ENCODE data around the gene VPS13D.
"Not testable (repeated sequence)": the region's sequence is repeated elsewhere in the genome, so short reads cannot be mapped to it uniquely, and the experiment has no call there.

Gene VPS13D

GRCh38 chr1:12506281-12507280 is 276.8 kb downstream of the VPS13D start:
- DNase-seq (ENCODE audit: extremely low read depth in 1 of 2, low read depth in 1 of 2), result no peak

- no peak for DNase-seq (ENCODE audit: extremely low read depth in 1 of 2, low read depth in 1 of 2)
These were observed 277.8 kb downstream of the VPS13D start for GRCh38 chr1:12507631-12508030.

- DNase-seq (ENCODE audit: extremely low read depth in 1 of 2, low read depth in 1 of 2), result no peak
These were observed 279.0 kb downstream of the VPS13D start for GRCh38 chr1:12508849-12509248.

- DNase-seq (ENCODE audit: extremely low read depth in 1 of 2, low read depth in 1 of 2), result no peak
These were observed 281.3 kb downstream of the VPS13D start for GRCh38 chr1:12511128-12511484.

- DNase-seq (ENCODE audit: extremely low read depth in 1 of 2, low read depth in 1 of 2), result no peak
These were observed 282.0 kb downstream of the VPS13D start for GRCh38 chr1:12511516-12512468.

- DNase-seq (ENCODE audit: extremely low read depth in 1 of 2, low read depth in 1 of 2), result no peak
These were observed 283.4 kb downstream of the VPS13D start for GRCh38 chr1:12513181-12513580.

GRCh38 chr1:12514590-12514989 is 284.8 kb downstream of the VPS13D start:
- no peak for DNase-seq (ENCODE audit: extremely low read depth in 1 of 2, low read depth in 1 of 2)

- no peak for DNase-seq (ENCODE audit: extremely low read depth in 1 of 2, low read depth in 1 of 2)
These were observed 285.4 kb downstream of the VPS13D start for GRCh38 chr1:12515234-12515633.

GRCh38 chr1:12516741-12517140 is 286.9 kb downstream of the VPS13D start:
- DNase-seq (ENCODE audit: extremely low read depth in 1 of 2, low read depth in 1 of 2), result no peak

- no peak for DNase-seq (ENCODE audit: extremely low read depth in 1 of 2, low read depth in 1 of 2)
These were observed 289.3 kb downstream of the VPS13D start for GRCh38 chr1:12518931-12519692.

- DNase-seq (ENCODE audit: extremely low read depth in 1 of 2, low read depth in 1 of 2), result no peak
These were observed 290.0 kb downstream of the VPS13D start for GRCh38 chr1:12519693-12520364.

- DNase-seq (ENCODE audit: extremely low read depth in 1 of 2, low read depth in 1 of 2), result no peak
These were observed 291.3 kb downstream of the VPS13D start for GRCh38 chr1:12521096-12521495.

- not testable (repeated sequence) for DNase-seq (ENCODE audit: extremely low read depth in 1 of 2, low read depth in 1 of 2)
These were observed 292.9 kb downstream of the VPS13D start for GRCh38 chr1:12522780-12523179.

- DNase-seq (ENCODE audit: extremely low read depth in 1 of 2, low read depth in 1 of 2), result no peak
These were observed 294.4 kb downstream of the VPS13D start for GRCh38 chr1:12524266-12524665.

- no peak for DNase-seq (ENCODE audit: extremely low read depth in 1 of 2, low read depth in 1 of 2)
These were observed 295.7 kb downstream of the VPS13D start for GRCh38 chr1:12525311-12526181.

- DNase-seq (ENCODE audit: extremely low read depth in 1 of 2, low read depth in 1 of 2), result no peak
These were observed 297.7 kb downstream of the VPS13D start for GRCh38 chr1:12527564-12527963.

GRCh38 chr1:12528021-12528852 is 298.4 kb downstream of the VPS13D start:
- DNase-seq (ENCODE audit: extremely low read depth in 1 of 2, low read depth in 1 of 2), result no peak

GRCh38 chr1:12529640-12530174 is 299.9 kb downstream of the VPS13D start:
- no peak for DNase-seq (ENCODE audit: extremely low read depth in 1 of 2, low read depth in 1 of 2)

Measured in activated CD8-positive, alpha-beta memory T cell treated with anti-CD3 and anti-CD28 coated beads for 1 hour (primary cell).